HG02642 (cell line): ENCODE measurements around the gene SKOR1.

Source experiments
- ATAC-seq: cut with Tn5 transposase; IDR thresholded peaks from one replicate; pipeline ENCODE4 v1.9.1; 2021; ENCODE audit warnings: mild to moderate bottlenecking; ENCODE audit not compliant: unreplicated experiment, poor library complexity

The SKOR1 gene

DNA sequence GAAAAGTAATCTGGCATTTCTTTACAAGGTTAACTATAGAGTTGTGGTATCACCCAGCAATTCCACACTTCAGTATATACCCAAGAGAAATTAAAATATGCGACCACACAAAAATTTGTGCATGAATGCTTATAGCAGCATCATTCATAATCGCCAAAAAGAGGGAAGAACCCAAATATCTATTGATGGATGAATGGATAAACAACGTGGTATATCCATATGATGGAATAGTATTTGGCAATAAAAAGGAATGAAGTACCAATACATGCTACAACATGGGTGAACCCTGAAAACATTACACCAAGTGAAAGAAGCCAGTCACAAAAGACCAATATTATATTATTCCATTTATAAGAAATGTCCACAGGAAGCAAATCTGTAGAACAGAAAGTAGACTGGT, 8.6 kb upstream of the SKOR1 start:
- no peak for ATAC-seq

DNA sequence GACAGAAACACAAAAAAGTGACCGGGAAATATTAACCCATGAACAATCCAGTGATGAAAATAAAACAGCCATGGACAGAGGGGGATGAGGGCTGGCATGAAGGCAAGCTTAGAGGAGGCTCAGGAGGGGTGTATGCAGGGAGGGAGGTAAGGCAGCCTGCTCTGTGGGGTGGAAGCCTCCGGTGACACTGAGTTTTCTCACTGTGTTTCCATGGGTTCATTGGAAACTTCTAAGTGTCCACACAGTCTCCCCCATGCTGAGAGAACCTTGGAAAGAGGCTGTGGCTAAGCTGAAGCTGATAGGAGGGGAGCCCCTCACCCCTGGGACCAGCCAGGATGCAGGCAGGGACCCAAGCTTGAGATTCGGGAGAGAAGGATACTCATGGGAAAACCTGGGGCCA, 6.8 kb upstream of the SKOR1 start:
- no peak for ATAC-seq

GRCh38 chr15:67819636-67820035, 5.7 kb upstream of the SKOR1 start:
- no peak for ATAC-seq

- ATAC-seq, result no peak
These were observed 5.0 kb upstream of the SKOR1 start for GRCh38 chr15:67820122-67820991.

DNA sequence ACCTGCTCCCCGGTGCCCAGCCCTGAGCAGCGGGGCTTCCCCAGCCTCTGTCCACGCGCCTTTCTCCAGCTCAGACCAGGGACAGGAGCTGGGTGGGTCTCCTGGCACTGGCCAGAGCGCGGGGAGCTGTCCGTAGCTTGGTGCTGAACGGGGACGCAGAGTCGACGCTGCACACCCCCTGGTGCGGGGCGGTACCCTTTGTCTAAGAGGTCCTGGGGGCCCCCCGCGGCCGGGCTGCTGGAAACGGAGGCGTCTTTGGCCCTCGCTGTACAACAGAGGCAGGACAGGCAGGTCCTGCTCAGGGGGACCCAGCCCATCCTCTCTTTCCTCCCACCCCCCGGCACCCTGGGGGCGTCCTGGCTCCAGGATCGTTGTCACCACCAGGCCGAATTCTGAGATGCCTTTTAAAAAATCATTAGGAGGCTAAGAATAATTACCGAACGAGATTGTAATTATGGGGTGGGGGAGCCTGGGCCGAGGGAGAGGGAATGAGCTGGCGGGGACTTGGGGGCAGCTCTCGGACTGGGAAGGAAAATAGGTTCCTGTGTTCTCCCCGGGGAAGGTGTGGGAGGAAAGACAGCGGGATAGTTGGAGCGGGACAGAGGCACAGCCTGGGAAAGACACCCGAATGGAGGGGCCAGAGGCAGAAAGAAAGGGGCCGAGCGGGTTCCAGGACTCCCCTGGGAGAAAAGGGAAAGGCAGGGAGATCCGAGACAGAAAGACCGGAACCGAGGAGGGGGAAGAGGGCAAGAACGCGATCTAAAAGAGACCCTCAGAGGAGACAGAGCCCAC, 4.1 kb upstream of the SKOR1 start:
- no peak for ATAC-seq

GRCh38 chr15:67821784-67822440, 3.4 kb upstream of the SKOR1 start:
- ATAC-seq, result no peak

- no peak for ATAC-seq
These were observed 2.6 kb upstream of the SKOR1 start for GRCh38 chr15:67822537-67823313.

- ATAC-seq, result no peak
These were observed 1.8 kb upstream of the SKOR1 start for GRCh38 chr15:67823314-67824196.

DNA sequence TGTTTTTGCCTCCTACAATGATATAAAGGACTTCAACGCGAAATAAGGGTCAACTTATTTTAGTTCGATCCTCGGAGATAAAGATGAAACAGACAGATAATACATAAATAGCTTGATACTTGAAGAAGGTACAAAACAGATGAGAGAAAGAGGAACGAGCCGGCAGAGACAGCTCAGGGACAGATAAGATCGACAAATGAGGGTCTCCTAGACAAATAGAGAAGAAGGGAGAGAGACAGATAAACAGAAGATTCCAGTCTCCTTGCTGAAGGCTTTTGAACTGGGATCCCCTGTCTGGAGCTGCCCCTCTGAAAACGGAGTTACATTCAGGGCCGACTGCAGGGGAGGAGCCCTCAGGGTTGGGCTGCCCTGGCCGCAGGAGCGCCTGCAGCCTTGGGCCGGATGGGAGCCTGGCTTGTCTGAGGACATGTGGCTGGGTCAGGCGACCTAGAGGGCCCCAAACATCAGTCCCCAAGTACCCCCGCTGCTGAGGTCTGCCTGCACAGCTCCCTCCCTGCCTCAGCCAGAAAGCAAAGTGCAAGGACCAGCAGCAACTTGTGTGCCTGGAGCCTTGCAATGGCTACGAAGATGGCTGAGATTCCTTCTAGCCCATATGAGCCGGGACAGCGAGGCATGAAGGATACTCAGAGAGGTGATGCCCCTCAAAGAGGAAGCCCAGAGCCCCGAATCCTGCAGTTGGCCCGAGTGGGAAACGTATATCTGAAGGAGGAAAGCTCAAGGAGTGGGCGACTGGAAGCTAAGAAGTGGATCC, 926 bp upstream of the SKOR1 start:
- no peak for ATAC-seq

- no peak for ATAC-seq
These were observed 790 bp downstream of the SKOR1 start for GRCh38 chr15:67825881-67826716.

DNA sequence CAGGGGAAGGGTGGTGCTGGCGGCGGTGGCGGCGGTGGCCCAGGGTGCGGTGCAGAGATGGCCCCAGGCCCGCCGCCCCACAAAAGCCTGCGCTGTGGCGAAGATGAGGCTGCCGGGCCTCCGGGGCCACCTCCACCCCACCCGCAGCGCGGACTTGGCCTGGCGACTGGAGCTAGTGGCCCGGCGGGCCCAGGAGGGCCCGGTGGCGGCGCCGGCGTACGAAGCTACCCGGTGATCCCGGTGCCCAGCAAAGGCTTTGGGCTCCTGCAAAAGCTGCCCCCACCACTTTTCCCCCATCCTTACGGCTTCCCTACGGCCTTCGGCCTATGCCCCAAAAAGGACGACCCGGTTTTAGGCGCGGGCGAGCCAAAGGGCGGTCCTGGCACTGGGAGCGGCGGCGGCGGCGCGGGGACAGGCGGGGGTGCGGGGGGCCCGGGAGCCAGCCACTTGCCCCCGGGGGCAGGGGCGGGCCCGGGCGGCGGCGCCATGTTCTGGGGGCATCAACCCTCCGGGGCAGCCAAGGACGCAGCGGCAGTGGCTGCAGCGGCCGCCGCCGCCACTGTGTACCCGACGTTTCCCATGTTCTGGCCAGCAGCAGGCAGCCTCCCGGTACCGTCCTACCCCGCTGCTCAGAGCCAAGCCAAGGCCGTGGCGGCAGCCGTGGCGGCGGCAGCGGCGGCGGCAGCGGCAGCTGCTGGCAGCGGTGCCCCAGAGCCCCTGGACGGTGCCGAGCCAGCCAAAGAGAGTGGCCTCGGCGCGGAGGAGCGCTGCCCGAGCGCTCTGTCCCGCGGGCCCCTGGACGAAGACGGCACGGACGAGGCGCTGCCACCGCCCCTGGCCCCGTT, 1.6 kb downstream of the SKOR1 start:
- ATAC-seq, result no peak

DNA sequence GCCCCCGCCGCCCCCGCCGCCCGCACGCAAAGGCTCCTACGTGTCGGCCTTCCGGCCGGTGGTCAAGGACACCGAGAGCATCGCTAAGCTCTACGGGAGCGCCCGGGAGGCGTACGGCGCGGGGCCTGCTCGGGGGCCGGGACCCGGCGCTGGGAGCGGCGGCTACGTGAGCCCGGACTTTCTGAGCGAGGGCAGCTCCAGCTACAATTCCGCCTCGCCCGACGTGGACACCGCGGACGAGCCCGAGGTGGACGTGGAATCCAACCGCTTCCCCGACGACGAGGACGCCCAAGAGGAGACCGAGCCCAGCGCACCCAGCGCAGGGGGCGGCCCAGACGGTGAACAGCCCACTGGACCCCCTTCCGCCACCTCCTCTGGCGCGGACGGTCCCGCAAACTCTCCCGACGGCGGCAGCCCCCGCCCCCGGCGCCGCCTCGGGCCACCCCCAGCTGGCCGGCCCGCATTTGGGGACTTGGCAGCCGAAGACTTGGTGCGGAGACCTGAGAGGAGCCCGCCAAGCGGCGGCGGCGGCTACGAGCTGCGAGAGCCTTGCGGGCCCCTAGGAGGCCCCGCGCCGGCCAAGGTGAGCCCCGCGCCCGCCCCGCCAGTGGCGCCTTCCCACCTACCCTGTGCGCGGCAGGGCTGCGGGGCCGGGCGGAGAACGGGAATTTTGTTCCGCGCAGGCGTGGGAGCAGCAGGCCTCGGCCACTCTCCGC, 2.4 kb downstream of the SKOR1 start:
- ATAC-seq, result no peak

DNA sequence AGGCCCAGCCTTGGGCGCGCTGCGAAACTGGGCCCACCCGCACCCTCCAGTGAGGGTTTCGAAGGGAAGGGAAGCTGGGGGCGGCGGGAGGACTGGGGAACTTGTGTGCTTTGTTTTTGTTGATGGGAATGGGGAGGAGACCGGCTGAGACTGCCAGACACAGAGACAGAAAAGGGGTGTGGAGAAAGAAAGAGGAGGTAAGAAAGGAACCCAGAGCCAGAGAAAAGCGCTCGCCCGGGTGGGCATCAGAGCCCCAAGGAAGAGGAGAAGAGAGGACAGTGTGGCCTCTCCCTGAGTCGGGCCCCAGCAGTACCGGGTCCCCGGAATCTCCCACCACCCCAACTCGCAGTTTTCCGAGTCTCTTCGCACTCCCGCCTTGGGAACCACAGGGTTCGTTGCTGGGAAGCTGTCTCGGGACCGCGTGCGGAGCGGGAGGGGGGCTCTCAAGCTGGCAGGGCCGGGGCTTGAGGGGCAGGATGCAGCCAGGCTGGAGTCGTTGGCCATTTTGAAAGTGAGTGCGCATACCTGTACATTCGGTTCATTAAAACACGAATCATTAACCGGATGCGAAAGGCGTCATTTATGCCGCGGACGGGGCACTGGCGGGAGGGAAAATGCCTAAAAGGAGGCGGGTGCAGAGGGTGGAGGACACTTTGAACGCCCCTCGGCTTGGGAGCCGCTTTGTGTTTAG, 3.1 kb downstream of the SKOR1 start:
- no peak for ATAC-seq

DNA sequence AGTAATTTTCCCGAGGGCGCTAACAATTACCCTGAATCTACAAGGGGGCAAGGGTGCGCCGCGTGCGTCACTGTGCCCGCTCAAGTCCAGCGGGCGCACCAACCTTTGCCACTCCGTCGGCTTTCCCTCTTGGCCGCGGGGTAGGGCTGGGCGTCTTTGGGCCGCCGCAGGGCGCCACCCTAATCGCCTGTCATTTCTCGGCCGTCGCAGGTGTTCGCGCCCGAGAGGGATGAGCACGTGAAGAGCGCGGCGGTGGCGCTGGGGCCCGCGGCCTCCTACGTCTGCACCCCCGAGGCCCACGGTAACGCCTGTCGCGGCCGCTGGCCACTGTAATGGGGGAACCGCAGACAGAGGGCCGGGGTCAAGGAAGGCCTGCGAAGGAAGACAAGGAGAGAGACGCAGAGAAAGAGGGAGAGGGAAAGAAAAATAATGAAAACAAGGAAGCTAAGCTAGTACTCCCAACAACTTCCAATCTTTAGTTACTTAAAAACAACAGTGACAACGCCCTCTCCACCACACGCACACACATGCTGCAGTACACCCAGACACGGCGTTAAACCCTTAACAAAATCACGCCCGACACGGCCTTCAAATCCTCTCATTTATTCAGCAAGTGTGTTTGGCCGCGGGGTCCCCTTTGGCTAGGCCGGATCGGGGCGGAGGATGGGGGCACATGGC, 3.8 kb downstream of the SKOR1 start:
- ATAC-seq, result no peak
